Ascending aorta (tissue), 2 donors: ENCODE data around the gene GUCY2F. TPM values are rescaled to one million over a fixed set of nuclear protein-coding genes. Genes with fewer than 3 reads are reported as not detected.

Source experiments
- DNase-seq, 2 donors: peaks; one replicate each; pipeline ENCODE4 v3.0.0-alpha.2; 2019; ENCODE audit warnings: low spot score in 2 of 2
- H3K27ac ChIP-seq, 2 donors: fragments of 200-600 bp; sonication (generic); one replicate each; pipeline ENCODE4 v1.5.1; 2016 to 2017; ENCODE audit warnings: mild to moderate bottlenecking in 1 of 2
- H3K27me3 ChIP-seq: fragments of 200-600 bp; sonication (generic); one replicate; pipeline ENCODE4 v1.5.1; 2017
- H3K36me3 ChIP-seq, 2 donors: fragments of 200-600 bp; sonication (generic); one replicate each; pipeline ENCODE4 v1.5.1; 2016
- H3K4me1 ChIP-seq, 2 donors: fragments of 200-600 bp; sonication (generic); one replicate each; pipeline ENCODE4 v1.5.1; 2016 to 2017; ENCODE audit warnings: mild to moderate bottlenecking in 1 of 2
- H3K4me3 ChIP-seq, 2 donors: fragments of 200-600 bp; sonication (generic); one replicate each; pipeline ENCODE4 v1.5.1; 2016 to 2017; ENCODE audit warnings: mild to moderate bottlenecking in 1 of 2
- H3K9me3 ChIP-seq, 2 donors: fragments of 200-600 bp; sonication (generic); one replicate each; pipeline ENCODE4 v1.5.1; 2016
- CTCF ChIP-seq, 3 experiments: fragments of 200-600 bp in 2 of 3; fragments of 450-650 bp in 1 of 3; sonication (generic) in 2 of 3; IDR thresholded peaks; one replicate each; pipeline ENCODE4 v1.5.1; 2016 to 2019; ENCODE audit warnings: antibody characterized with exemption in 3 of 3, mild to moderate bottlenecking in 1 of 3, moderate library complexity in 1 of 3
- intact Hi-C: fragments of 100-400 bp; cut with DNase I; formaldehyde crosslinking; loops from one replicate; pipeline ENCODE4 v1.15.1; 2023
- total RNA-seq: library from RNA; depleted of rRNA; stranded (reverse); fragments of >200 nt; gene quantifications from one replicate; pipeline ENCODE4 v1.1.0, GENCODE V29; 2016

Gene GUCY2F
- total RNA-seq, 1 donor from 2014 or later = not detected

- TF ChIP-seq CTCF (IDR thresholded peaks at IDR 0.05) = no peak
- DNase-seq = no peak
- H3K27me3 ChIP-seq = no peaks in the 10 kb centered on the region
- H3K4me1 ChIP-seq = no peaks in the 10 kb centered on the region
- H3K9me3 ChIP-seq = no peaks in the 10 kb centered on the region
- no peak overlapping the region for H3K4me3 ChIP-seq
- H3K36me3 ChIP-seq = no peaks in the 10 kb centered on the region
- intact Hi-C loops = no loop called here
- H3K27ac ChIP-seq = no peak overlapping the region
These were observed 138.2 kb downstream of the GUCY2F start for GRCh38 chrX:109343671-109344070.

- H3K36me3 ChIP-seq = no peaks in the 10 kb centered on the region
- H3K27me3 ChIP-seq = no peaks in the 10 kb centered on the region
- no peak for TF ChIP-seq CTCF (IDR thresholded peaks at IDR 0.05)
- no peak overlapping the region for H3K4me3 ChIP-seq
- DNase-seq = no peak
- intact Hi-C loops = no loop called here
- no peaks in the 10 kb centered on the region for H3K4me1 ChIP-seq
- H3K9me3 ChIP-seq = peaks cover 6 to 7% of the 10 kb centered on the region in 2 donors
- no peak overlapping the region for H3K27ac ChIP-seq
These were observed 145.7 kb downstream of the GUCY2F start for GRCh38 chrX:109336141-109336540.

DNA sequence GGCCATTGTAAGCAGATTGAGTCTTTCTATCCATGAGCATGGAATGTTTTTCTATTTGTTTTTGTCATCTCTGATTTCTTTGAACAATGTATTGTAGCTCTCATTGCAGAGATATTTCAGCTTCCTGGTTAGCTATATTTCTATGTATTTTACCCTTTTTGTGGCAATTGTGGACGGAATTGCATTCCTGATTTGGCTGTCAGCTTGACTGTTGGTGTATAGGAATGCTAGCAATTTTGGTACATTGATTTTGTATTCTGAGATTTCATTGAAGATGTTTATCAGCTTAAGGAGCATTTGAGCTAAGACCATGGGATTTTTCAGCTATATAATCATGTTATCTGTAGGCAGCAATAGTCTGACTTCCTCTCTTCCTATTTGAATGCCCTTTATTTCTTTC lies 154.6 kb downstream of the GUCY2F start:
- Histone ChIP-seq H3K4me3 (no peak overlapping the region), H3K4me1 (no peaks in the 10 kb centered on the region), H3K9me3 (peaks cover 0 to 3% of the 10 kb centered on the region in 2 donors), H3K27me3 (no peaks in the 10 kb centered on the region), H3K36me3 (no peaks in the 10 kb centered on the region), H3K27ac (no peak overlapping the region)
- DNase-seq = no peak
- intact Hi-C loops = no loop called here
- no peak for TF ChIP-seq CTCF (IDR thresholded peaks at IDR 0.05)

Other genes starting within 250 kb of the GUCY2F start
- gene NXT2, start 54.8 kb upstream of the GUCY2F start, total RNA-seq = 1.8 TPM
- gene KCNE5, start 143.1 kb upstream of the GUCY2F start, total RNA-seq = not detected